GM18868 (cell line): ENCODE results near the gene FAM193B.
A peak's percentile ranks its signal among the peaks of the same experiment; 100 is the strongest.
"Not testable (repeated sequence)": the region's sequence is repeated elsewhere in the genome, so short reads cannot be mapped to it uniquely, and the experiment has no call there.

Experiments
- ATAC-seq: cut with Tn5 transposase; IDR thresholded peaks from one replicate; pipeline ENCODE4 v1.9.1; 2021; ENCODE audit warnings: mild to moderate bottlenecking, moderate library complexity; ENCODE audit not compliant: unreplicated experiment

The FAM193B gene

DNA sequence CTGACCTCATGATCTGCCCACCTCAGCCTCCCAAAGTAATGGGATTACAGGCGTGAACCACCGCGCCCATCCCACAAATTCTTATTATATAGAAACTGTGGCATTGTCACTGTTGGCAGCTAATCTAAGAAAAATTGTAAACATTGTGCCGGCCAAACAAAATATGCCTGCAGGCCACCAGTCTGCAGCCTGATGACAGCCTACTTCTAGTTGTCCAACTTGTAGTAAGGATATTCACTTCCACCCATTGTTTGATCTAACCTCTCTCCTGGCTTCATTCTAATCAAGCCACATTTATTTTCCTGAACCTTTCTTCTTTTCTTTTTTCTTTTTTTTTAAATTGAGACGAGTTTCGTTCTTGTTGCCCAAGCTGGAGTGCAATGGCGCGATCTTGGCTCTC, 24.0 kb upstream of the FAM193B start:
- ATAC-seq, result no peak

DNA sequence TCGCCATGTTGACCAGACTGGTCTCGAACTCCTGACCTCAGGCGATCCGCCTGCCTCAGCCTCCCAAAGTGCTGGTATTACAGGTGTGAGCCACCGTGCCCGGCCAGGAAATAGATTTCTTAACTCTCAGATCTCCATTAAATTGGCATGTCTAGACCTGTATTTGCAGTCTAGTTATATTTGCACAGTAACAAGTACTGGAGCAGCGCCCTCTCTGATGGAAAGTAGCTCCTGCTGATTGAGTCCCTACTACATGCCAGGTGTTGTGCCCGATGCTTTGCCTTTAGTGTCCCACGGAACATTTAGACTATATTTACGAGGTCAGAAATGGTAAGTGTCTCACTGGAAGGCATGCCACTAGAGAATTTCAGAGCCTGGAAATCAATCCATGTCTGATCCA, 21.8 kb upstream of the FAM193B start:
- ATAC-seq, result no peak

DNA sequence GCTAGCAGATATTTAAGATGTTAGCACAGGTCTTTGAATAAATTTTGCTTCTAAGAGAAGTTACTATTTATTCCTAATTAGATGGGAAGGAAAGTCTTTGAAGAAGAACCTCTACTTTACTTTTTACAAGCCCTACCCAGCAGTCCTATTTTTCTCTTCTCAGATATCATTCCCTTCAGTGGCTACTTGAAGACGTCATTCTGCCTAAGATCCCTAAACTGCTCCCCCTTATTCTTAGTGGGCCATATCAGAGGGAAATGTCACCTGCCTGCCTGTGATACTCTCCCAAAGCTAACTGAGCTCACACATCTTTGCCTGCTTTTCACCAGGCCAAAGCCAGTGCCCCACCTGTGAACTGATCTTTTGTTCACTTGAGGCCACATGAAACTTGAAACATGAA, 21.1 kb upstream of the FAM193B start:
- no peak for ATAC-seq

DNA sequence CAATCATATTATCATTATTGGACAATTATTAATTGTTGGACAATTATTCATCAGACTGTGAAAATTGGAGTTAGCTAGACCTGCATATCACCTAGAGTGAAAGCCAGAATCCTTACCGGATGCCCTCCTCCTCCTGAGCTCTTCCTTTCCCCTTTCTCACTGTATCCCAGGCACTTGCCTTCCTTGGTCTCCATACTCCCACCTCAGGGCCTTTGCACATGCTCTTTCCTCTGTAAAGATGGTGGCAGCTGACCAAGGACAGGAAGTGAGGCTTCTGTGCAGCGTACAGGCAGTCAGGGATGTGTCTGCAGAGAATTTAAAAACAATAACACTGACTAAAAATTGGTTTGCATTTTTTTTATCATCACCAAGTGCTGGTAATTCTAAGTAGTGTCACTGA, 15.5 kb upstream of the FAM193B start:
- ATAC-seq, result no peak

DNA sequence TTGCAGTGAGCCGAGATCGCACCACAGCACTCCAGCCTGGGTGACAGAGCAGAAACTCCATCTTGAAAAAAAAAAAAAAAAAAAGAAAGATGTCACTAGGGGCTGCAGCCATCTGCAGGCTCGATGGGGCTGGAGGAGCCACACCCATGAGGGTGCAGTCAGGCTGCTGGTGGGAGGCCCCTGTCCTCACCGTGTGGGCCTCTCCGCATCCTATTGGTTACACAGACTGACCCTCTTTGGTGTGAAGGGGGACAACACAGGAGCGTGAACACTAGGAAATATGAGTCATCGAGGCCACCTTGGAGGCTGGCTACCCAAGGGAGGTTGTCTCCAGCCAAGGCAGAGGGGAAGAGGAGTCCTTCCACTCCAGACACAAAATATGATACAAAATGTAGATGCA, 14.0 kb upstream of the FAM193B start:
- ATAC-seq, result no peak

DNA sequence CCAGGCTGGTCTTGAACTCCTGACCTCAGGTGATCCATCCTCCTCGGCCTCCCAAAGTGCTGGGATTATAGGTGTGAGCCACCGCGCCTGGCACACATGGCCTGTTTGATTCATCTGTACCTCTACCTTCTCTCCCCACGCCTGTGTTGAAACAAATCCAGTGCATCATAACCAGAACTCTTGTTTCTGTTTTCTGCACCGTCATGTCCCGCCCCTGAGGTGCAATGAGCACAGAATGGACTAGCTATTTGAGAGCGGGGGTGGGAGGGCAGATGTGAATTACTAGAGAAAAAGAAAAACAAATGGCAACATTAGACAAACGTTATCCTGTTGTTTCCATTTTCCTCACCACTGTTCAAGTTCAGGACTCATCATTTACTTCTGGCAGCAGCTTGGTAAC, 10.7 kb upstream of the FAM193B start:
- no peak for ATAC-seq

DNA sequence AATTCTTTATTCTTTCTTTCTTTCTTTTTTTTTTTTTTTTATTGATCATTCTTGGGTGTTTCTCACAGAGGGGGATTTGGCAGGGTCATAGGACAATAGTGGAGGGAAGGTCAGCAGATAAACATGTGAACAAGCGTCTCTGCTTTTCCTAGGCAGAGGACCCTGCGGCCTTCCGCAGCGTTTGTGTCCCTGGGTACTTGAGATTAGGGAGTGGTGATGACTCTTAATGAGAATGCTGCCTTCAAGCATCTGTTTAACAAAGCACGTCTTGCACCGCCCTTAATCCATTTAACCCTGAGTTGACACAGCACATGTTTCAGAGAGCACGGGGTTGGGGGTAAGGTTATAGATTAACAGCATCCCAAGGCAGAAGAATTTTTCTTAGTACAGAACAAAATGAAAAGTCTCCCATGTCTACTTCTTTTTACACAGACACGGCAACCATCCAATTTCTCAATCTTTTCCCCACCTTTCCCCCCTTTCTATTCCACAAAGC, 5.1 kb upstream of the FAM193B start:
- not testable (repeated sequence) for ATAC-seq

DNA sequence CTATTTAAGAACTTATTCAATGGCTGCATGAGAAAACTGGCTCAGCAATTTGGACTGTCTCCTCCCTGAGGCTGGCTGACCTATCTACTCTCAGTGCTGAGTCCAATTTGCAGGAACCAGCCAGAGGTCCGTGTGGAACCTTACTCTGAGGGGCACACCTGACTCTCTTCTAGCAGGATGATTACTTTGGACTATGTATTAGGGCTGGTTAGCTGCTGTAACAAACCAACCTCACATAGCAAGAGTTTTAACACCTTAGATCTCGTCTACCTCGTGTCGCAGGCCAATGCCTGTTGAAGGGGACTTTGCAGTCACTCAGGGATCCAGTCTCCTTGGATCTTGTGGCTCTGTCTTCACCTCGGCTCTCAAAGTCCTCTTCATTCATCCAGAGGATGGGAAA, 3.4 kb upstream of the FAM193B start:
- ATAC-seq, result no peak

DNA sequence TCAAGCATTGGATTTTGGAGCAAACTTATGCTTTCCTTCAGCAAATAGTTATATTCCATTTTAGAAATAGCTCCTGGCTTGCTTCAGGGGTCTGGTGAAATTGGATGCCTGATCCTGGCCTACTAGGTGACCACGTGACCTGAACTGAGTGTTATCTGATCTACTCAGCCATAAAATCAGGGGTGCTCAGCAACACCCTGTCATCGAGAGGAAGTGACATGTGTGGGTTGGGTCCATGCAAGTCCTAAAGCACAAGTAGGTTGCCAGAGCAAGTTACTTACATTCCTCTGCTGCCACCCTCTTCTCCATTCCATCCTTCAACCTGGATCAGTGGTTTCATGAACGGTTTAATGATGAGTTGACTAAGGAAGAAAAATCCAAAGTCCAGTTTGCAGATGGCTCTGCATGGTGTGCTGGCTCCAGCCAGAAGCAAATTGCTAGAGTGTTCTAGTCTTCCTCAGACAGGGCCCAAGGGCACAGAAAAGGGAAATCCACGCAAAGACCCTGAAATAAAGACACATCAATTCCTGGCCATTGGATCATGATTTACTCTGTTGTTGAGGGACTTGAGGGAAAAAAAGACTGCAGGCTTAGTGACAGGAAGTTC, 2.8 kb upstream of the FAM193B start:
- no peak for ATAC-seq

DNA sequence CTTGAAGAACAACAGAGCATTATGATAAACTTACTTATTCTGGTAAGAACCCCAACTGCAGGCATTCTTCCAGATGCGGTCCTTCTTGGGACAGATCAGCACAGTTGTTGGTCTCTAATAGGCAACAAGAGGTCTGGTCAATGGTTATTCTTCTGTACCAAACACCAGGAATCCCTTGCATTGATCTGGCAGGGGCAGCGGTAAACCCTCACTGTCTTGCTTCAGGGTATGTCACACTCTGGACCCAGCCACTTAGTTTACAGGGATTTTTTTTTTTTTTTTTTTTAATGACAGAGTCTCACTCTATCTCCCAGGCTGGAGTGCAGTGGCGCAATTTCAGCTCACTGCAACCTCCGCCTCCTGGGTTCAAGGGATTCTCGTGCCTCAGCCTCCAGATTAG, 1.3 kb upstream of the FAM193B start:
- ATAC-seq, result no peak

DNA sequence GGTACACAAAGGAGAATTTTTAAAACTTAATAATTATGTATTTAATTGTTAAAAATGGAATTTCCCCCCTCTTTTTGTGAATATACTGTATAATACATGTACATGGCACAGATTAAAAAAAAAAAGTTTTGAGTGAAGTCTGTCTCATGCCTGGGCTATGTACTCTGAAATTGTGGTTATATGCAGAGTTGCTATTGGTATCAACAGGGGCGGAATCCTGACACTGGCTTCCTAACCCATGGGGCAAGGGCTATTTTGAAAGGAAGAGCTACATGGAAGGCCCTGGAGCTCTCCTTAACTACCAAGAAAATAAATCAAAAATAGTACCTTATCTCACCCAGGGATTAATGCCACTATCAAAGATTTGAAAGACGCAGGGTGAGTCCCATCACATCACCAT, 865 bp upstream of the FAM193B start:
- ATAC-seq, result no peak

DNA sequence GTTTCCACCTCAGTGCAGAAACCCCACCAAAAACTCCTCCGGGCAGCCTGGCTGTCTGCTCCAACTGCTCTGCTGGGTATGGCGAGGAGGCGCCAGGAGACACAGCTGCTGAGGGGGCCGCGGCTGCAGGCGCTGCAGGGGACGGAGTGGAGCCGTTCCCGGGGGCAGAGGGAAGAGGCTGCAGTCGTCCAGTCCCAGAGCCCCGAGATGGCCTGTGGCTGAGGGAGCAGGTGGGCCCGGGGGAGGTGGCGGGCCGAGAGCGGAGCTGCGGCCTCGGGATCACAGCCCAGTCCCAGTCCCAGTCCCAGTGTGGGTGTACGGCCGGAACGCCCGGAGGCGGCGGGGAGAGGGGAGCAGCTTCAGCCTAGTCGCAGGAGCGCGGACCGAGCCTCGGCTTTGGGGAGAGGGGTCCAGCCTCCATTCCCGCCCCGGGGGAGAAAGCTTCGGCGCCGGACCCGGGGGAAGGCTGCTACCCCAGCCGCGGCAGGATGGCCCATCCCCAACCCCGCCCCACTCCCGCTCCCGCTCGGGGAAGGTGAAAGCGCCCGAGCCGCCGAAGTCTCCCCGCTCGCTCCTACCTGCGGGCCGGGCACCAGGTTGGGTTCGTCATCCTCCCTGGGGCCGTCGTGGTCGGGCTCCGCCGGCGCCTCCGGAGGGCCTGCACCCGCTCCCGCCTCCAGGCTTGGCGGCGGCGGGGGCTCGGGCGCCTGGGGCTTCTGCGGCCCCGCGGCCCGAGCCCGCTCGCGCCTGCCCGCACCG, 513 bp downstream of the FAM193B start:
- peak; percentile 45 for ATAC-seq

DNA sequence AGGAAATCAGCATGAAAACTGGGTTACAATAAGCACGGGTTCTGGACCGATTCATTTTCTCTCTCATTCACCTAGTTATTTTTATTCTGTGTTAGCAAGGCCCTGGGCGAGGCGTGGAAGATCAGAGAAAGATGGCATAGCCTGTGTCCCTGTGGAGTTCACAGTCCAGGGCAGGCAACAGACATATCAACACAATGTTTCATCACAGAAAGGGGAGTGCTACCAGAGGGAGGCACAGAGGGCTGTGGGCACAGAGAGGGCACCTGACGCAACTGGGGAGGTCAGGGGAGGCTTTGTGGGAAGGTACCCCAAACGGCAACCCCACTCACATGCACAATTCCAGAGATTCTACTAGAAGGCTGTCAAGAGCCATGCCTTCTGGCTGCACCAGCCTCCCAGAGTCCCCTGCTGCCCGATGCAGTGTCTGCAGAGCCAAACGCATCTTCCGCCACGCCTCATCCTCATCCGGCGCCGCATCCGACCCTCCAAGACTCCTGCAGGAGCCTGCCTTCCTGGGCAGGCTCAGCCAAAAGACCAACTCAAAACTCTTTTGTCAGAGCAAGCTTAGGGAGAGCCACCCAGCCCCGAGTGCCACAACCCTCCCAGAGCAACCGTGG, 1.4 kb downstream of the FAM193B start:
- no peak for ATAC-seq

DNA sequence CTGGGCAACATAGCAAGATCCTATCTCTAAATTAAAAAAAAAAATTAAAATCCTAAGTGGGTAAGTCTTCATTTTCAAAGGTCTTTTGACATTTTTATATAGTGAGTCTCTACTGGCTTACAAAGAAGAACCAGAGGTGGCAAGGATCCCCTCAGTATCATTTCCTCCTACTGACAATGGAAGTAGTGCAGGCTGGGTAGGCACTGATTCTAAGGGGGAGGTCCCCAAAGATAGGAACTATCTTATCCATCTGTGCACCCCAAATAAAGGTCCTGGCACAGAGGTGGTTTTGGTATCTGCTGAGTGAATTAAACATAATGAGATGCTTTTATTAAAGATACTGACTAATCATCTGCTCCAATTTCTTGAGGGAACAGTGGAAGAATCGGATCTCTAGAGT, 4.2 kb downstream of the FAM193B start:
- ATAC-seq, result no peak

DNA sequence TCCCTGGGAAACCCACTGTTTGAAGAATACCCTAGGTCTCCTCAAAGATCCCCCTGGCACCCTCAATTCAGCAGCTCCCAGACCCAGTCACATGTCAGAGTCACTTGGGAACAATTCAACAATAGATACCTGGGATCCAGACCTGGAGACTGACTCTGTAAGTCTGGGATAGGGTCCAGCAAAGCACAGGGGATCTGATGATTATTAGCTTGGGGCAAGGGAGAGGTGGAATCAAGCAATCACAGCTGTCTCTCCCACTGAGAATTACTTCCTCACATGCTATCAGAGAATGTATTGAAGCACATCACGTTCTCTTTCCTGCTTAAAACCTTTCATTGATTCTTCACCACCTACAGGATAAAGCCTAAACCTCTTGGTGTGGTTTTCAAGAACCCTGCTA, 5.9 kb downstream of the FAM193B start:
- ATAC-seq, result no peak

DNA sequence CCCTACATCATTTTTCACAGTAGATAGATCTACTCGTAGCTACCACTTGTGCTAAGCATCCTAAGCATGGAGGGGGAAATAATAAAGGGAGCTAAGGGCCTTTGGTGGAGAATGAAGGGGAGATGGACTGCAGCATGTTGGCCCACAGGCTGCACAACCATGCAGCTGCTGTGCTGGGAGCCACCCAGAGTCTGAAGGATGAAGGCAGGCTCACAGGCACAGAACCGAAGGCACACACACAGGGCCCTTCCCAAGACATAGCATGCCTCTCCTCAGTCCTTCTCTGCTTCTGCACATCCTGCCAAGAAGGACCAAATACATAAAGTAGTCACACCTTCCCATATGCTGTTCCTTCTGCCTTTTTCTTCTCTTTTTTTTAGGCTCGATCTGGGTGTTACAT, 6.6 kb downstream of the FAM193B start:
- no peak for ATAC-seq

DNA sequence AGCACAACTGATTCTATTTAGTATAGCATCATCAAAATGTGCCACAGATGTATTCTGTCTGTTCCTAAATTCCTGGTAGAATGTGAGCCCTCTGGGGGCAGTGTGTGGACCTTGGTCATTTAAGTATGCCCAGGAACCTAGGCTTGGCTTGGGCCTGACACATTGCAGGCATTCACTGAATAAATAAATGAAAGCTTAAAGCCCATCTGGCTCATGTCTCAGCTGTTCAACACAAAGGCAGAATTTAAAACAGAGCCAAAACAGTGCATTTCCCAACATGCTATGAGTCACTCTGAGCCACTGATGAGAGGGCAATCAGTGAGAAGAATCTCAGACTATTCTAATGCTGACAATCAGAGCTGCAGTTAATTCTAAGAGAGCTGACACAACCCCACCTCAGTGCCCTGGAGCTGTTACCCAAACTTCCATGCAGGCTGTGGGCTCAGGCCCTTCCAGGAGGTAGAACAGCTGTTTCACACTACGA, 8.1 kb downstream of the FAM193B start:
- ATAC-seq, result no peak

DNA sequence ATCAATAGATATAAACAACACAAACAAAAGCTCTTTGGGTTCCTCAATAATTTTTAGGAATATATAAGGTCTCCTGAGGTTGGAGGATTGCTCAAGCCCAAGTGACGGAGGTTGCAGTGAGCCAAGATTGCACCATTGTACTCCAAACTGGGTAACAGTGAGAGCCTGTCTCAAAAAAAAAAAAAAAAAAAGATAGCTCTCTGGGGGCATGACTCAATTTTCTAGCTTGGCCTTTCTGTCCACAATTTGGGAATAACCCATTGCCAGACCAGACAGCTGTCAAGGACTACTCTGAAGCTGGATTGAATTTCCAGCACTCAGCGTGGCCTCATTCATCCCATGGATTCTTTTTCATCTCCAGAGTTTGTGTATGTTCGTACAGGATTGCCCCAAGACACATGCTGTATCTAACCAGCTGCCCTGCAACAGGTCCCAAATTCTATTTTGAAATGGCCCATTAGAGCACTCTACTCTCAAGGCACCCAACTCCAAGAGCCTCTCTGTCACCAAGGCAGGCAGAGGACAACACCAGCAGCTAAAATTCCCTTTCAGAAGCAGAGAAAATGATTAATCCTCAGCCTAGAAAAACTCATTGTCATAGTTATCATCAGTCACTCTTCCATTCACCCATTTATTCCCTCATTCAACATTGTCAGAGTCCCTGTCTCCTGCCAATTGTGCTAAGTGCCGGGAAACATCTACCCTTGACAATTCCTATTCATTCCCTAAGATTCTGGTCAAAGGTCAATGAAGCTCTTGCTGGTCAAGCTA, 8.7 kb downstream of the FAM193B start:
- no peak for ATAC-seq

DNA sequence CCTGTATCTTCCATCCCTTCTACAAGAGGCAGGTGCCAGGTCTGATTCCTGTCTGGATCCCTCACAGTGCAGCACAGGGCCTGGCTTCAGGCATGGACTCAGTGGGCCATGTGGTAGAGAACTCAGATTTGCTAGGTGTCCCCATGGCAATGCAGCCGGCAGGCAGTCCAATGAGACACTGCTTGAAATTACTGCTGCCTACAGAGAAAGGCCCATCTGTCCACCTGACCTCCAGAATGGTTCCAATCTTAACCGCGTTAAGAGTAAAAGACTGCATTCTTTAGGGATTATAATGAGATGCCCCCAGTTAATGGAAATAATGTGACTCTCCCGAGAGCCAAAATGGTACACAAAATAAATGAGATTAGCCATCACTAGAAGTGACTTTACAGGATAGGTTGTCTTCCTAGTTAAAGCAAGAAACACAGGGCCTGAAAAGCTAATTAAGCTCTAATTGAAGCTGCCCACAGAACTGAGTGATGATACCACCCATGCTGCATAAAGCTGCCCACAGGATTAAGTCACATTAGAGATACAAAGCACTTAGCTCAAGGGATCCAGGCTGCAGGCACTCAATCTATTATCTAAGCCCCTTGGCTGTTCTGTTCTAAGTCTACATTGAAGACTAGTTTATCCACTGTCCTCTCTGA, 11.4 kb downstream of the FAM193B start:
- ATAC-seq, result no peak

DNA sequence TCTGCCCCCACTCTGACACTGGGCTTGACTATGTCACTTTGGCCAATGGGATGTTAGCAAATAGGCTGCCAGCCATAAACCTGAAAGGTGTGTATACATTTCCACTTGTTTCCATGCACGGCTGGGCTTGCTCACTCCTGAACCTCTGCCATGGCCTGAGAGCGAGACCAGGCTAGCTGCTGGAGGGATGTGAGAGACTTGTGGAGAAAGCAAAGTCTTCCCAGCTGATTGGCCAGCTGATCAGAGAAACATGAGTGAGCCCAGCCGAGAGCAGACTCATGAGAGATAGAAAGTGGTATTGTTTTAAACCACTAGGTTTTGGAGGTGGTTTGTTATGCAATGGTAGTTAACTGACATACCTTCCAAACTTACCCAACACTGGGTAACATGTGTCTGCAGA, 13.9 kb downstream of the FAM193B start:
- ATAC-seq, result no peak

DNA sequence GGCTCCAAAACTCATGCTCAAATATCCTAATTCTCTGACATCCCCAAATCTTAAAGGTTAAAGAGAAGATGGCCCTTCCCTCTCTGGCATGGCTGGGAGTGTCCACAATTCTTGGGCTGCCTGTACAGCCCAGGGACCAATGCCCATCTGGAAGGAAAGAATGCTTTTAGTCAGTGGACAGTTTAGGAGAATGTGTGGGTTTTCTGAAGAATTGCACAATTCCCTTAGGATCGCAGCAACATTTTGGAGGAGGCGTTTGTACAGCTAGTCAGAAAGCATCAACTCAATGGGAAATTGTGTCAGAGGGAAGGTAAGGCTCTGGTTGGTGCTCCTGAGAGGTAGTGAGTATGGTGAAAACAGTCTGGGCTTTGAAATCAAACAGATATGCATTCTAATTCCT, 15.0 kb downstream of the FAM193B start:
- no peak for ATAC-seq
